CD14-positive monocyte (primary cell): ENCODE measurements around the gene CPLANE2. TPM values are rescaled to one million over a fixed set of nuclear protein-coding genes. Genes with fewer than 3 reads are reported as not detected.

Source experiments
- DNase-seq, 3 donors: peaks; one replicate each; pipeline ENCODE4 v3.0.0-alpha.2; 2011 to 2022
- H2AFZ ChIP-seq: 2 replicates; pipeline ENCODE4 v1.6.0; 2012; ENCODE audit warnings: mild to moderate bottlenecking, low read depth, low read length, inconsistent platforms; ENCODE audit not compliant: insufficient read depth, poor library complexity, severe bottlenecking
- H3K27ac ChIP-seq, 2 donors: 1 replicate in 1 of 2; 2 replicates in 1 of 2; pipeline ENCODE4 v1.5.1; 2012 to 2013; ENCODE audit warnings: low read length in 2 of 2, control low read depth in 1 of 2, inconsistent platforms in 1 of 2, low read depth in 1 of 2, mild to moderate bottlenecking in 1 of 2
- H3K27me3 ChIP-seq, 2 donors: one replicate each; pipeline versions ENCODE4 v1.6.0 to v1.6.1; 2011 to 2013; ENCODE audit warnings: low read length in 2 of 2; ENCODE audit not compliant: control insufficient read depth in 2 of 2, insufficient read depth in 2 of 2
- H3K36me3 ChIP-seq, 2 donors: replicated peaks in 1 of 2; 1 replicate in 1 of 2; 2 replicates in 1 of 2; pipeline versions ENCODE4 v1.5.1 to v1.6.1; 2012 to 2013; ENCODE audit warnings: low read length in 2 of 2, control low read depth in 1 of 2, inconsistent platforms in 1 of 2, mild to moderate bottlenecking in 1 of 2; ENCODE audit not compliant: insufficient read depth in 2 of 2, control insufficient read depth in 1 of 2
- H3K4me1 ChIP-seq, 2 donors: 1 replicate in 1 of 2; 2 replicates in 1 of 2; pipeline versions ENCODE4 v1.5.1 to v1.6.1; 2012 to 2013; ENCODE audit warnings: low read length in 2 of 2, control low read depth in 1 of 2, inconsistent platforms in 1 of 2, mild to moderate bottlenecking in 1 of 2, moderate library complexity in 1 of 2; ENCODE audit not compliant: insufficient read depth in 2 of 2, control insufficient read depth in 1 of 2
- H3K4me2 ChIP-seq: replicated peaks from 2 replicates; pipeline ENCODE3; 2012; ENCODE audit warnings: low read length, moderate library complexity, mild to moderate bottlenecking; ENCODE audit not compliant: poor library complexity, severe bottlenecking; ENCODE audit errors: extremely low read depth
- H3K4me3 ChIP-seq, 3 experiments: fragments of 200-600 bp in 1 of 3; sonication (generic) in 1 of 3; replicated peaks in 1 of 3; 1 replicate in 2 of 3; 2 replicates in 1 of 3; pipeline ENCODE4 v1.5.1; 2011 to 2013; ENCODE audit warnings: low read length in 3 of 3, mild to moderate bottlenecking in 3 of 3, control low read depth in 2 of 3, low read depth in 2 of 3, inconsistent platforms in 1 of 3, moderate library complexity in 1 of 3
- H3K79me2 ChIP-seq: 2 replicates; pipeline ENCODE4 v1.6.0; 2012; ENCODE audit warnings: mild to moderate bottlenecking, control low read depth, inconsistent platforms, low read length, moderate library complexity; ENCODE audit not compliant: insufficient read depth
- H3K9ac ChIP-seq: 2 replicates; pipeline ENCODE4 v1.6.0; 2017; ENCODE audit warnings: low read length, mild to moderate bottlenecking; ENCODE audit not compliant: insufficient read depth, poor library complexity, severe bottlenecking
- H3K9me3 ChIP-seq, 2 donors: replicated peaks in 1 of 2; 1 replicate in 1 of 2; 2 replicates in 1 of 2; pipeline versions ENCODE4 v1.5.1 to v1.6.1; 2012 to 2013; ENCODE audit warnings: low read length in 2 of 2, control low read depth in 1 of 2; ENCODE audit not compliant: control insufficient read depth in 1 of 2, insufficient read depth in 1 of 2
- H4K20me1 ChIP-seq: 2 replicates; pipeline ENCODE4 v1.6.0; 2012; ENCODE audit warnings: mild to moderate bottlenecking, low read length, control low read depth, moderate library complexity; ENCODE audit not compliant: insufficient read depth
- H3K27ac Mint-ChIP-seq, 7 donors: one replicate each; pipeline ENCODE4 v1.8.0; 2020; ENCODE audit warnings: mild to moderate bottlenecking in 7 of 7, mixed read lengths in 7 of 7, moderate library complexity in 6 of 7, inconsistent platforms in 2 of 7
- H3K27me3 Mint-ChIP-seq, 3 donors: one replicate each; pipeline ENCODE4 v1.8.0; 2021 to 2022; ENCODE audit warnings: low read depth in 3 of 3, mild to moderate bottlenecking in 3 of 3, mixed read lengths in 3 of 3, moderate library complexity in 3 of 3, inconsistent platforms in 1 of 3
- H3K36me3 Mint-ChIP-seq, 2 donors: one replicate each; pipeline ENCODE4 v1.8.0; 2020; ENCODE audit warnings: mixed read lengths in 2 of 2, inconsistent platforms in 1 of 2, mild to moderate bottlenecking in 1 of 2
- H3K4me1 Mint-ChIP-seq: one replicate; pipeline ENCODE4 v1.8.0; 2020; ENCODE audit warnings: mild to moderate bottlenecking, mixed read lengths
- H3K4me3 Mint-ChIP-seq, 2 donors: one replicate each; pipeline ENCODE4 v1.8.0; 2020; ENCODE audit warnings: mild to moderate bottlenecking in 2 of 2, mixed read lengths in 2 of 2, moderate library complexity in 1 of 2
- H3K9me3 Mint-ChIP-seq, 7 donors: one replicate each; pipeline ENCODE4 v1.8.0; 2020 to 2022; ENCODE audit warnings: mixed read lengths in 7 of 7, mild to moderate bottlenecking in 6 of 7, moderate library complexity in 6 of 7, inconsistent platforms in 2 of 7
- CTCF ChIP-seq: fragments of 200-600 bp; IDR thresholded peaks from one replicate; pipeline ENCODE4 v1.8.0; 2022; ENCODE audit warnings: antibody characterized with exemption, mild to moderate bottlenecking
- WGBS: methylation state at CpG from one replicate; pipeline ENCODE4 v1.1.5; 2013; ENCODE audit warnings: missing lambda C conversion rate; ENCODE audit not compliant: insufficient coverage; 5-methylcytosine and 5-hydroxymethylcytosine counted together
- intact Hi-C, 2 donors: fragments of 100-400 bp; cut with micrococcal nuclease; formaldehyde crosslinking; loops; one replicate each; pipeline versions ENCODE4 v1.15.0 to v1.15.1; 2023
- polyA plus RNA-seq, 3 donors: library from polyadenylated mRNA; depleted of rRNA in 1 of 3; unstranded in 2 of 3; stranded (reverse) in 1 of 3; fragments of 300-500 nt in 2 of 3; fragments of >200 nt in 1 of 3; fragmentation: Illumina TruSeq in 2 of 3; gene quantifications; 1 replicate in 2 of 3; 2 replicates in 1 of 3; pipeline ENCODE4 v1.2.3, GENCODE V29; 2012 to 2021

Gene CPLANE2
- polyA plus RNA-seq, 3 donors: 0.54 to 1.7 (median 1.4) TPM

- Histone ChIP-seq H3K79me2 (peaks cover 3% of the 10 kb centered on the region), H3K4me1 (peaks cover 2 to 9% of the 10 kb centered on the region in 2 donors), H4K20me1 (peaks cover 84% of the 10 kb centered on the region), H3K9me3 (no peaks in the 10 kb centered on the region), H3K4me2 (no peak overlapping the region), H2AFZ (no peak overlapping the region), H3K27me3 (no peaks in the 10 kb centered on the region), H3K27ac (no peak overlapping the region), H3K9ac (no peak overlapping the region), H3K36me3 (peaks cover 19 to 49% of the 10 kb centered on the region in 2 donors), H3K4me3 (no peak overlapping the region)
- Mint-ChIP-seq H3K4me3 (no peak overlapping the region), H3K36me3 (peaks cover 20 to 36% of the 10 kb centered on the region in 2 donors), H3K4me1 (peaks cover 16% of the 10 kb centered on the region), H3K9me3 (peaks cover 0 to 2% (median 0%) of the 10 kb centered on the region in 7 donors), H3K27me3 (no peaks in the 10 kb centered on the region), H3K27ac (peak overlapping the region in 1 of 7 donors; percentile 37)
- DNase-seq: no peak
- 100% methylated on average over 2 of the region's 2 CpGs for WGBS
- no peak for TF ChIP-seq CTCF
- intact Hi-C loops: no loop called here
These were observed 44.8 kb upstream of the CPLANE2 start for GRCh38 chr1:16281765-16282164.

- H3K4me1 ChIP-seq: peaks cover 2 to 9% of the 10 kb centered on the region in 2 donors
- Mint-ChIP-seq H3K9me3 (peaks cover 0 to 2% (median 0%) of the 10 kb centered on the region in 7 donors), H3K27ac (peak overlapping the region in 1 of 7 donors; percentile 47), H3K36me3 (peaks cover 24 to 47% of the 10 kb centered on the region in 2 donors), H3K4me3 (no peak overlapping the region), H3K27me3 (no peaks in the 10 kb centered on the region), H3K4me1 (peaks cover 16% of the 10 kb centered on the region)
- no peaks in the 10 kb centered on the region for H3K9me3 ChIP-seq
- intact Hi-C loops: no loop called here
- no peak overlapping the region for H3K27ac ChIP-seq
- H3K36me3 ChIP-seq: peaks cover 7 to 41% of the 10 kb centered on the region in 2 donors
- 0% methylated on average over 1 of the region's 2 CpGs for WGBS
- no peak for DNase-seq
- no peaks in the 10 kb centered on the region for H3K27me3 ChIP-seq
- no peak overlapping the region for H2AFZ ChIP-seq
- TF ChIP-seq CTCF: no peak
- no peak overlapping the region for H3K4me2 ChIP-seq
- peaks cover 87% of the 10 kb centered on the region for H4K20me1 ChIP-seq
- H3K9ac ChIP-seq: no peak overlapping the region
- peaks cover 14% of the 10 kb centered on the region for H3K79me2 ChIP-seq
- no peak overlapping the region for H3K4me3 ChIP-seq
These were observed 42.2 kb upstream of the CPLANE2 start for GRCh38 chr1:16279186-16279585.
